K562 (cell line): ENCODE results near the gene ADGRD1. TPM values are rescaled to one million over a fixed set of nuclear protein-coding genes. Genes with fewer than 3 reads are reported as not detected.
A peak's percentile ranks its signal among the peaks of the same experiment; 100 is the strongest.

Experiments
- ATAC-seq: fragments of 200-7000 bp; cut with Tn5 transposase; 3 replicates; pipeline ENCODE4 v1.9.1; 2020; ENCODE audit warnings: moderate library complexity
- BruUV-seq: library from RNA; stranded (reverse); fragments of 400-500 nt; replicated peaks from 2 replicates; lab custom pipeline; 2021; lab: Mats Ljungman, UMichigan
- CTCF ChIA-PET: fragments of 300-600 bp; formaldehyde crosslinking; extraction: SDS; loops from one replicate; lab custom pipeline; 2021; ENCODE audit warnings: low intra/inter-chr PET ratio; lab: Yijun Ruan, JAX
- POLR2A ChIA-PET: fragments of 300-600, 350-650 bp; sonication (Branson Sonifier 250); formaldehyde crosslinking; extraction: SDS; loops from one replicate; lab custom pipeline; 2021; ENCODE audit warnings: antibody characterized with exemption, inconsistent platforms; lab: Yijun Ruan, JAX
- DNase-seq, 4 experiments: peaks; one replicate each; pipeline versions ENCODE4 v3.0.0 to v3.0.0-alpha.2; 2011 to 2018; ENCODE audit warnings: low spot score in 3 of 4, mixed read lengths in 3 of 4; ENCODE audit errors: extremely low read depth in 1 of 4
- FAIRE-seq: peaks from 2 replicates; lab custom pipeline; 2011; peaks lifted over from hg19 to GRCh38; lab: Jason Lieb, UNC
- H2AFZ ChIP-seq: 2 replicates; pipeline ENCODE4 v1.6.0; 2011; ENCODE audit warnings: low read depth, low read length, control low read depth, inconsistent platforms
- H3K27ac ChIP-seq: fragments of 200-600 bp; 3 replicates; pipeline ENCODE4 v1.8.0; 2011; ENCODE audit warnings: low read depth, mild to moderate bottlenecking, control low read depth, inconsistent platforms, low read length, moderate library complexity, mixed read lengths; ENCODE audit errors: extremely low read depth
- H3K27me3 ChIP-seq, 2 experiments: fragments of 300-600 bp in 1 of 2; 2 replicates in 1 of 2; 3 replicates in 1 of 2; pipeline versions ENCODE4 v1.6.0 to v1.8.0; 2011; ENCODE audit warnings: inconsistent platforms in 2 of 2, low read length in 2 of 2, mild to moderate bottlenecking in 1 of 2, mixed read lengths in 1 of 2, moderate library complexity in 1 of 2; ENCODE audit not compliant: control insufficient read depth in 2 of 2, insufficient read depth in 2 of 2
- H3K36me3 ChIP-seq: fragments of 300-600 bp; 3 replicates; pipeline ENCODE4 v1.8.0; 2011; ENCODE audit warnings: mild to moderate bottlenecking, low read length, inconsistent platforms; ENCODE audit not compliant: control insufficient read depth, insufficient read depth
- H3K4me1 ChIP-seq, 2 experiments: fragments of 200-600 bp in 1 of 2; replicated peaks in 1 of 2; 2 replicates in 1 of 2; 3 replicates in 1 of 2; pipeline versions ENCODE4 v1.5.1 to v1.8.0; 2011; ENCODE audit warnings: inconsistent platforms in 2 of 2, low read length in 2 of 2, mild to moderate bottlenecking in 1 of 2, mixed read lengths in 1 of 2, moderate library complexity in 1 of 2; ENCODE audit not compliant: control insufficient read depth in 2 of 2, insufficient read depth in 2 of 2
- H3K4me2 ChIP-seq: 2 replicates; pipeline ENCODE4 v1.6.1; 2011; ENCODE audit warnings: low read length, control low read depth, inconsistent platforms, mixed read lengths; ENCODE audit not compliant: insufficient read depth
- H3K4me3 ChIP-seq: fragments of 200-600 bp; sonication (generic), shearing (Covaris generic); 2 replicates; pipeline ENCODE4 v1.5.1; 2016; ENCODE audit warnings: control low read depth, inconsistent platforms
- H3K79me2 ChIP-seq: fragments of 200-600 bp; 3 replicates; pipeline ENCODE4 v1.8.0; 2011; ENCODE audit warnings: low read length, inconsistent platforms; ENCODE audit not compliant: control insufficient read depth, insufficient read depth
- H3K9ac ChIP-seq, 2 experiments: 2 replicates each; pipeline versions ENCODE4 v1.6.0 to v1.6.1; 2011; ENCODE audit warnings: low read depth in 2 of 2, low read length in 2 of 2, control low read depth in 1 of 2, inconsistent platforms in 1 of 2, mild to moderate bottlenecking in 1 of 2, mixed read lengths in 1 of 2; ENCODE audit not compliant: insufficient read depth in 1 of 2
- H3K9me1 ChIP-seq: one replicate; pipeline ENCODE4 v1.6.0; 2011; ENCODE audit warnings: inconsistent platforms, mild to moderate bottlenecking, low read length, moderate library complexity; ENCODE audit not compliant: control insufficient read depth, insufficient read depth
- H3K9me3 ChIP-seq: replicated peaks from 2 replicates; pipeline ENCODE4 v1.5.1; 2011; ENCODE audit warnings: low read depth, low read length, inconsistent platforms; ENCODE audit not compliant: control insufficient read depth, insufficient read depth
- H4K20me1 ChIP-seq: replicated peaks from 2 replicates; pipeline ENCODE4 v1.6.1; 2011; ENCODE audit warnings: low read length, inconsistent platforms, mixed read lengths; ENCODE audit not compliant: control insufficient read depth, insufficient read depth
- ASH1L ChIP-seq: fragments of 450-650 bp; IDR thresholded peaks from 2 replicates; pipeline ENCODE4 v1.6.1; 2018; ENCODE audit warnings: borderline replicate concordance, mild to moderate bottlenecking, low read depth; ENCODE audit not compliant: partially characterized antibody
- BCOR ChIP-seq: fragments of 450-650 bp; IDR thresholded peaks from 2 replicates; pipeline ENCODE4 v1.6.1; 2016
- FOS ChIP-seq: IDR thresholded peaks from 3 replicates; pipeline ENCODE4 v1.6.1; 2011; ENCODE audit not compliant: insufficient read length; ENCODE audit errors: extremely low read depth
- L3MBTL2 ChIP-seq: fragments of 450-650 bp; IDR thresholded peaks from 2 replicates; pipeline ENCODE4 v1.6.1; 2016; ENCODE audit warnings: mild to moderate bottlenecking, moderate library complexity
- MTA1 ChIP-seq: fragments of 450-650 bp; IDR thresholded peaks from 2 replicates; pipeline ENCODE4 v1.6.1; 2017; ENCODE audit warnings: borderline replicate concordance
- NR0B1 ChIP-seq: fragments of 450-650 bp; IDR thresholded peaks from one replicate; pipeline ENCODE4 v1.6.1; 2018; ENCODE audit warnings: mild to moderate bottlenecking, moderate library complexity; ENCODE audit not compliant: partially characterized antibody
- POLR2A ChIP-seq: fragments of 450-650 bp; conservative IDR thresholded peaks from 2 replicates; pipeline ENCODE4 v1.6.1; 2016
- RFX5 ChIP-seq: IDR thresholded peaks from 2 replicates; pipeline ENCODE4 v1.6.1; 2011; ENCODE audit warnings: low read depth, mild to moderate bottlenecking, improper control_type of control experiment, low read length
- SAP30 ChIP-seq: fragments of 200-600 bp; sonication (generic); IDR thresholded peaks from 2 replicates; pipeline ENCODE4 v1.6.1; 2012; ENCODE audit warnings: borderline replicate concordance, low read depth, mild to moderate bottlenecking, moderate library complexity, low read length, control low read depth, inconsistent platforms; ENCODE audit not compliant: insufficient read depth, poor library complexity, severe bottlenecking
- STAG1 ChIP-seq: sonication (generic); formaldehyde crosslinking; IDR thresholded peaks from 2 replicates; pipeline ENCODE4 v1.5.0; 2020; ENCODE audit warnings: missing genetic modification reagents, borderline replicate concordance
- TEAD2 ChIP-seq: fragments of 450-650 bp; IDR thresholded peaks from 2 replicates; pipeline ENCODE4 v1.6.1; 2016; ENCODE audit warnings: missing genetic modification characterization, control low read depth, missing compliant biosample characterization
- ZNF146 ChIP-seq: IDR thresholded peaks from one replicate; pipeline ENCODE4 v1.6.1; 2018; ENCODE audit warnings: missing compliant biosample characterization; ENCODE audit not compliant: unreplicated experiment
- WGBS: fragments of 100-300 bp; shearing (Covaris generic); methylation state at CpG from one replicate; pipeline ENCODE4 v1.1.6; 2016; ENCODE audit warnings: low coverage, mixed read lengths; ENCODE audit not compliant: insufficient coverage; ENCODE audit errors: missing lambda C conversion rate; 5-methylcytosine and 5-hydroxymethylcytosine counted together
- in situ Hi-C: fragments of 300-500 bp; cut with MboI; formaldehyde crosslinking; loops from 4 replicates; pipeline ENCODE4 v1.15.0; 2018; ENCODE audit warnings: inconsistent platforms, mixed read lengths
- intact Hi-C: fragments of 100-400 bp; cut with micrococcal nuclease; formaldehyde crosslinking; loops from 2 replicates; pipeline ENCODE4 v1.14.2; 2022
- polyA plus RNA-seq, 8 experiments: library from polyadenylated mRNA; depleted of rRNA in 4 of 8; stranded (reverse) in 5 of 8; unstranded in 3 of 8; fragments of >200 nt; fragmentation: Nextera tagmentation in 2 of 8; fragmentation: Illumina TruSeq in 1 of 8; extraction: Ambion mirVana in 2 of 8; extraction: Trizol in 1 of 8; gene quantifications; 2 replicates each; pipeline versions ENCODE4 v1.2.1 to v1.2.3, GENCODE V29; 2011 to 2014; ENCODE audit warnings: inconsistent platforms in 1 of 8, missing spikeins in 1 of 8
- total RNA-seq, 7 experiments: library from RNA; depleted of rRNA in 6 of 7; stranded (reverse); fragments of >200 nt in 6 of 7; fragmentation: Illumina TruSeq in 2 of 7; extraction: Trizol in 2 of 7; gene quantifications; 2 replicates each; pipeline versions ENCODE4 v1.2.1 to v1.2.3, GENCODE V29; 2011 to 2021; ENCODE audit warnings: low replicate concordance in 1 of 7
- TF ChIP-seq, protein P1 (sequence below): fragments of 250-450 bp; sonication (Bioruptor Pico); IDR thresholded peaks from 2 replicates; pipeline ENCODE4 v1.5.0; 2021
- TF ChIP-seq, protein P2 (sequence below): sonication (generic); formaldehyde crosslinking; IDR thresholded peaks from 2 replicates; pipeline ENCODE4 v1.8.1; 2022; ENCODE audit warnings: missing genetic modification reagents
- TF ChIP-seq, protein P3 (sequence below): sonication (generic); formaldehyde crosslinking; IDR thresholded peaks from 2 replicates; pipeline ENCODE4 v1.9.0; 2022; ENCODE audit warnings: mild to moderate bottlenecking, missing genetic modification reagents

The ADGRD1 gene
- total and polyA plus RNA-seq, 9 of the 15 experiments (the other 6 are each of a cell fraction or from before 2014, with no cell fraction given): 1.7 to 11.7 (median 3.3) TPM

- TF ChIP-seq, protein P1, sequence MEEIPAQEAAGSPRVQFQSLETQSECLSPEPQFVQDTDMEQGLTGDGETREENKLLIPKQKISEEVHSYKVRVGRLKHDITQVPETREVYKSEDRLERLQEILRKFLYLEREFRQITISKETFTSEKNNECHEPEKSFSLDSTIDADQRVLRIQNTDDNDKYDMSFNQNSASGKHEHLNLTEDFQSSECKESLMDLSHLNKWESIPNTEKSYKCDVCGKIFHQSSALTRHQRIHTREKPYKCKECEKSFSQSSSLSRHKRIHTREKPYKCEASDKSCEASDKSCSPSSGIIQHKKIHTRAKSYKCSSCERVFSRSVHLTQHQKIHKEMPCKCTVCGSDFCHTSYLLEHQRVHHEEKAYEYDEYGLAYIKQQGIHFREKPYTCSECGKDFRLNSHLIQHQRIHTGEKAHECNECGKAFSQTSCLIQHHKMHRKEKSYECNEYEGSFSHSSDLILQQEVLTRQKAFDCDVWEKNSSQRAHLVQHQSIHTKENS (CRISPR knock-in tag): no peak
- TF ChIP-seq TEAD2 (tag) (no peak), MTA1 (no peak), ZNF146 (CRISPR knock-in tag) (no peak), SAP30 (no peak)
- TF ChIP-seq, all 486 proteins: peak for 0
These were observed 152.7 kb downstream of the ADGRD1 start (continued) for GRCh38 chr12:131106349-131106941.

GRCh38 chr12:131108177-131108955 is 154.7 kb downstream of the ADGRD1 start:
- no peaks in the 10 kb centered on the region for H3K36me3 ChIP-seq
- H3K4me3 ChIP-seq: no peak overlapping the region
- H3K9ac ChIP-seq: no peak overlapping the region
- no peak overlapping the region for H3K27ac ChIP-seq
- no peaks in the 10 kb centered on the region; the same call in 1 of the 2 replicates for H4K20me1 ChIP-seq
- CTCF ChIA-PET: no interaction called here
- H3K9me1 ChIP-seq: no peaks in the 10 kb centered on the region
- H2AFZ ChIP-seq: no peak overlapping the region
- BruUV-seq: no TSS peak
- peaks cover 0 to 10% of the 10 kb centered on the region in 2 experiments; a peak in 1 of 5 replicates for H3K27me3 ChIP-seq
- POLR2A ChIA-PET: no interaction called here
- H3K4me2 ChIP-seq: no peak overlapping the region
- peak; percentile 58 for FAIRE-seq
- peaks cover 0 to 19% of the 10 kb centered on the region in 2 experiments; a peak in 3 of 5 replicates for H3K4me1 ChIP-seq
- 33% methylated on average over 8 of the region's 10 CpGs for WGBS
- intact Hi-C loops: loop anchor here (10.0 kb wide), 2 partner anchors 344 to 726 kb away; no protein-coding TSS in a partner anchor
- no peaks in the 10 kb centered on the region for H3K79me2 ChIP-seq
- in situ Hi-C loops: loop anchor here (10.0 kb wide), 1 partner anchor 726 kb away; no protein-coding TSS in a partner anchor
- ATAC-seq: peak; percentile 62
- DNase-seq: peak in 2 of 4 experiments; percentile 17 to 55
- H3K9me3 ChIP-seq: no peaks in the 10 kb centered on the region
- TF ChIP-seq NR0B1: no peak
- no peak for TF ChIP-seq POLR2A
- TF ChIP-seq, protein P2, sequence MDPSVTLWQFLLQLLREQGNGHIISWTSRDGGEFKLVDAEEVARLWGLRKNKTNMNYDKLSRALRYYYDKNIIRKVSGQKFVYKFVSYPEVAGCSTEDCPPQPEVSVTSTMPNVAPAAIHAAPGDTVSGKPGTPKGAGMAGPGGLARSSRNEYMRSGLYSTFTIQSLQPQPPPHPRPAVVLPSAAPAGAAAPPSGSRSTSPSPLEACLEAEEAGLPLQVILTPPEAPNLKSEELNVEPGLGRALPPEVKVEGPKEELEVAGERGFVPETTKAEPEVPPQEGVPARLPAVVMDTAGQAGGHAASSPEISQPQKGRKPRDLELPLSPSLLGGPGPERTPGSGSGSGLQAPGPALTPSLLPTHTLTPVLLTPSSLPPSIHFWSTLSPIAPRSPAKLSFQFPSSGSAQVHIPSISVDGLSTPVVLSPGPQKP (CRISPR knock-in tag): no peak
- no peak for TF ChIP-seq RFX5
- TF ChIP-seq, protein P3, sequence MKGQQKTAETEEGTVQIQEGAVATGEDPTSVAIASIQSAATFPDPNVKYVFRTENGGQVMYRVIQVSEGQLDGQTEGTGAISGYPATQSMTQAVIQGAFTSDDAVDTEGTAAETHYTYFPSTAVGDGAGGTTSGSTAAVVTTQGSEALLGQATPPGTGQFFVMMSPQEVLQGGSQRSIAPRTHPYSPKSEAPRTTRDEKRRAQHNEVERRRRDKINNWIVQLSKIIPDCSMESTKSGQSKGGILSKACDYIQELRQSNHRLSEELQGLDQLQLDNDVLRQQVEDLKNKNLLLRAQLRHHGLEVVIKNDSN: peak; percentile 92
- TF ChIP-seq BCOR: no peak
- peak; percentile 84 for TF ChIP-seq L3MBTL2
- peak; percentile 38 for TF ChIP-seq ASH1L
- TF ChIP-seq STAG1 (CRISPR knock-in tag): no peak
- TF ChIP-seq FOS: peak; percentile 45
